Endometrial microvascular endothelial cells (primary cell): ENCODE results near the gene YWHAB. TPM values are rescaled to one million over a fixed set of nuclear protein-coding genes. Genes with fewer than 3 reads are reported as not detected.
"Not testable (repeated sequence)": the region's sequence is repeated elsewhere in the genome, so short reads cannot be mapped to it uniquely, and the experiment has no call there.

ENCODE experiments used
- in situ Hi-C: cut with HindIII; loops from 2 replicates; pipeline ENCODE4 v1.10.0; 2017; ENCODE audit warnings: low sequenced_read_pairs, low pct_unique_long_range_greater_than_20kb; ENCODE audit errors: inconsistent ontology term
- total RNA-seq: library from RNA; depleted of rRNA; stranded (reverse); fragments of >200 nt; gene quantifications from one replicate; pipeline ENCODE4 v1.2.3, GENCODE V29; 2015; ENCODE audit errors: inconsistent ontology term

YWHAB gene
- total RNA-seq, 1 donor from 2014 or later = 187 TPM

GRCh38 chr20:44863365-44864084 lies 22.0 kb upstream of the YWHAB start:
- in situ Hi-C loops = not testable (repeated sequence)

DNA sequence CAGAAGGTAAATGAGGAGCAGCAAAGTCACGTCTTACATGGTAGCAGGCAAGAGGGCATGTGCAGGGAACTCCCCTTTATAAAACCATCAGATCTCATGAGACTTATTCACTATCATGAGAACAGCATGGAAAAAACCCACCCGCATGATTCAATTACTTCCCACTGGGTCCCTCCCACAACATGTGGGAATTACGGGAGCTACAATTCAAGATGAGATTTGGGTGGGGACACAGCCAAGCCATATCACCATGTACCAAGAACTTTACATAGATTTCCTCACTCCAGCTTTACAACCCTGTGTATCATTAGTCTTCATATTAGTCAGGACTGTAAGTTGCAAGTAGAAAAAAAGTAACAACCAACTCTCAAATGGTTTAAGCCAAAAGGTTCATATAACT lies 21.0 kb upstream of the YWHAB start:
- in situ Hi-C loops = not testable (repeated sequence)

DNA sequence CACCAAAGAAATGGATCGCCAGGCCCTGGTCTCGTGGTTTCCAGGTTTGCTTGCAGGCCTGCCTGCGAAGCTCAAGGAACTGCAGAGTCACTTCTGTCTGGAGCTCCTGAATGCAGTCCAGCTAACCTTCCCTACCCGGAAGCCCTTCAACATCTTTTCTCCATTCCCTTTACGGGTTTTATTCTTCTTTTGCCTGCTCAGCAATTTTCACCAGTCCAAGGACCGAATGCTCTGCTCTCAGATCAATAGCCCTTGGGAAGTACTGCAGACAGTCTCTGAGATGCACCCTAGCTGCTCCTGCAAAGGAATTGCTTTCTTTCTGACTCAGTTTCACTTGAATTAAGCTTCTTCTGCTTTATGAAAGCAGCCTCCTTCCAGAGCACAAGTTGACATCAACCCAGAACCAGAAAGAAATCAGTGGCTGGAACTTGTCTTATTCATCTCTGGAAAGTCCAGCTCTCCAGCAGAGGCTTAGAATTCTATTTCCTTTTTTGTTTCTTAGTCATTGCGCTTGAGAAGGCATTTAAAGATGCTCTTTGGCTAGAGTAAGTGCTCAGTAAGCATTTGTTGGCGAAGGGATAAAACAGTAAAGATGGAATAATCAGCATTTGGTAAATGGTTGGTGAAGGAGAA lies 18.7 kb upstream of the YWHAB start:
- in situ Hi-C loops = no loop called here

GRCh38 chr20:44869471-44869870 lies 16.0 kb upstream of the YWHAB start:
- in situ Hi-C loops = no loop called here

DNA sequence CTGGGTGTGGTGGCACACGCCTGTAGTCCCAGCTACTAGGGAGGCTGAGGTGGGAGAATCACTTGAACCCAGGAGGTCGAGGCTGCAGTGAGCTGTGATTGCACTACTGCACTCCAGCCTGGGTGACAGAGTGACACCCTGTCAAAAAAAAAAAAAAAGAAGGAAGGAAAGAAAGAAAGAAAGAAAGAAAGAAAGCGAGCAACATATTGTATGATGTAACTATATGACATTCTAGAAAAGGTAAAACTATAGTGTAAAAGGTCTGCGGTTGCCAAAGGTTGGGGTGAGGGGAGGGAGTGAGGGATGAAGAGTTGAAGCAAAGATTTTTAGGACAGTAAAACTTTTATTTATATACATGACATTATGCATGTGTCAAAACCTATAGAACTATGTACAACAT lies 3.1 kb upstream of the YWHAB start:
- in situ Hi-C loops = not testable (repeated sequence)

DNA sequence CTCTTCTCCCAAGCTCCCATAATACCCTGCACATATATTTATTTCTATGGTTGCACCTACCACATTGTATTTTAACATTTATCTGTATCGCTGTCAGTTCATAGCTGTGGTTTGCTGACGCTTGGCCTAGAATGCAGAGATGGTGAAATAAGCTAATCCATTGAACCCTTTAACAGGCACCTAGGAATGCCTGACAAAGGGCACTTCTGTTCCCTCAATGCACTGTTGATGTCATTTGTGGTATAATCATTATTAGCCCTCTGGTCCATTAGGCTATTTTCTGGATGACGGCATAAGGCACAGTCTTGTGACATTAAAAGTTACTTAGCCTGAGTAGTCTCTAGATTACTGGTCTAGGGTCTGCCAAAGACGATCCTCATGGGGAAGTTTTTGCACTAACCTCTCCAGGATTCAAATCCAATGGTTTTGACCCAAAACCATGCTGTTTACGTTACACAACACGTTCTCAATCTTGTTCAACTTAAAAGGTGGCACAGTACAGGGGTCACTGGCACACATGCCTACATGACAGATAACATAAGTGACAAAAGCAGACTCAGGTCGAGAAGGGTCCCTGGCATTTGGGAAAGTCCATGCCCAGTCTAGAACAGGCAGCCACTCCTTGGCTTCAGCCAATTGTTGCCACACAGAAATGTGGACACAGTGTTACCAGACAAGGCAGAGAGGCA lies 2.1 kb upstream of the YWHAB start:
- in situ Hi-C loops = no loop called here

GRCh38 chr20:44884907-44885391 lies 556 bp upstream of the YWHAB start:
- in situ Hi-C loops = no loop called here

DNA sequence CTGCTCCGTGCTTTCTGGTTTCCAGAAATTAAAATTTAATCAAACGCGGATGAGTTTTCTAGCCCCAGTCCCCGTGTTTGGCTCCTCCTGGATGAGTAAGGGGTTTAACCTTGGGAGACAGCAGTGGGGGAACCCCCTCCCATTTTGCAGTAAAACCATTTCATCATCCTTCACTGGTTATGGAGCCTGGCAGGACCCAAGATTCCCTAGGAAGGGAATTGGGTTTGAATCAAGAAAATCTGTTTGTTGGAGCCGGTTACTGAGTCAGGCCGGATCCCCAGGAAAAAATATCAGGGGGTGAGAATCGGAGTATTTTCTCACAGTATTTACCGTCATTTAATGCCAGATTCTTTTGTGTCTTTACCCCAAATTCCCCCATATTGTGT lies 754 bp downstream of the YWHAB start:
- in situ Hi-C loops = no loop called here

DNA sequence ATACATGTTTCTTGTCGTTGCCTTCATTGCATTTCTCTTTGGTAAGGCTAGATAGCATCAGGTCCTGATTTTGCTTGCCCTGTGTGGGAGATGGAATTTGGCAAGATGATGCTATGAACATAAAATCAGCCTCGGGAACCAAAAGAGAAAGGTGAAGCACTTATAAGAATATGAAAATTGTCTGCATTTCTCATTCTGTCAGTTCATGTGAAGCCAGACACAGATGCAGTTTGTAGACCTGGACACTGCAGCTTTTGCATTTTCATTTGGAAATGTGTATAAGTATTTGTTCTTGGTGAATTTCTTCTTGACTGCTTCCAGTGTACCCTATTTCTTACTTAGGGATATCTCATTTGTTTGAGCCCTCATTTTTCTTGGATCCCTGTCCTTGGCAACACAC lies 1.3 kb downstream of the YWHAB start:
- in situ Hi-C loops = no loop called here

DNA sequence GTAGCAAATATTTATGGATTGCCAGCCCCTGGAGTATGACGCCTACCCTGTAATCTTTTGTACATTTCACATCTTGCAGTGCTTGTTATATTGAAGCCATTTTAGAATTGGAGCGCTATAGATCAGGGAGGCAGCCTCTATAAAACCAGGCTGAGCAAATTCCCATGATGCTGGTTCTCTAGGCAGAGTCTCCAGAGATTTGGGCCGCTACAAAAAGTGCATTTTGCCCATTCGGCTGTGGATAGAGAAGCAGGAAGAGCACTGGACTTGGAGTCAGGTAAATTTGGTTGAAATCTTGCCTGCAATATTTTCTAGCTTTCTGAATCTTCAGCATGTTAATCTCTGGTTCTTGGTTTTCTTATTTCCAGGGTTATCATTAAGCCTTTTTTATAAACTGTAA lies 2.0 kb downstream of the YWHAB start:
- in situ Hi-C loops = no loop called here

DNA sequence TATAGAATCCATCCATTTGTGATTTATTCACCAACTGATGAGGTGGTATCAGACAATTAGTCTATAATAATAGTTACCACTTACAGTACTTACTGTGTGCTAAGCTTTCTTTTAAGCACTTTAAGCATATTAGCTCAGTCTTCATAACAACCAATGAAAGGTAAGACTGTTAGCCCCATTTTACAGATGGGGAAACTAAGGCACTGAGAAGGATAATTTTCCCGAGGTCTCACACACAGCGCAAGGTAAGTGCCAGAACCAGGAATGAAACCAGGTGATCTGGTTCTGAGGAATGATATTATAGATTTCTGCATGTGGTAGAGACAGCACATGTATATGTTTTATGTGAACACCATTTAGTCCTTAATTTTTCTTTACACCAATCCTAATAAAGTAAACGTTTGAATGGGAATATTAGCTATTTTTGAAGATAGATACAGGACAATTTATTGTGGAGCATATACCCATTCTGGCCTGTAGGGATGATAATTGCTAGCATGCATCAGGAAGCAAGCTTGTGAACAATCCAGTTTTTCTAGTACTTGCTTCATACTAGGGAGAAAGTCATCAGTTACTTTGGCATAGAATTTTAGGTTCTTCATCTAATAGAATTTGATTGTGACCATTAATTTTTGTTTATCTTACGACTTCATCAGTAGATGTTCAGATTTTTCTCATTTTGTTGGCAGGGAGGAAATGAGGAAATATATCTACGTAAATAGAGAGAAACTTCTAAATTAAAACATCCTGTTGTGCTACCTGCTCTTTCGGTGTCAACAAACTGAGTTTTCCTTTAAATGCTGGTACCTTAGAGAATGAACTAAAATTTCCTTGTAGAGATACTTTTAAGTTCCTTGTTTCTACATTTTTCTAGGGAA lies 3.0 kb downstream of the YWHAB start:
- in situ Hi-C loops = no loop called here

DNA sequence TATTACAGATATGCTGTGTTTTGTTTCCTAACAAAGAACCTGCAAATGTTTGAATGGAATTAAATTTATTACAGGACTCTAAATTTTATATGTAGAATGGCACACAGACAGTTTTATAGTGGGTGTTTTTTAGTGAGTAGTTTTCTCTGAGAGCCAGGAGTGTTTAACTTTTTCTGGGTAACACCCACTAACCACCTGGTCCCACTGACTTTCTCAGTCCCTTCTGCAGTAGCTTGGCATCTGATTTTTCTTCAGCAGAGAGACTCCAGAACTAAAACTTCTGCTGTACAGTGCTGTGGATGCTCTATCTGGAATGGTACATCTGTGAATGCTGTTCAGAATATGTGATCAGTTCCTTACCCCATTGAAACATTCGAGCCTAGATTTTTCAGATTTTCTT lies 6.3 kb downstream of the YWHAB start:
- in situ Hi-C loops = no loop called here

DNA sequence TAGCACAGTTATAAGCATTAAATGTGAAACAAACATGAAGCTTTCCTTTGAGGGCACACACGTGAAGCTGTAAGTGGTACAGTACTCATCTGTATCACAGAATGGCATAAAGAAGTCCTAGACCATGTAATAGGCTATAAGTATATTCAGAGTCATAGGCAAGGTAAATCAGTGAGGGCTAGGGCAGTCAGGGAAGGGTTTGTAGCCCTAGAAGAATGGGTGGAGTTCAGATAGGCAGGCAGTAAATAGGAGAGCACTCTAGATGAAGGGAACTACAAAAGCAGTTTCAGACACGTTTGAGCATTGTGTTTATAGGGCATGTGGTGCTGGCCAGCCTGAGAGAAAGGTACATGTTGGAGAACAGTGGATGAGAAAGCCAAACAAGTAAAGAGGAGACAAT lies 9.5 kb downstream of the YWHAB start:
- in situ Hi-C loops = no loop called here

DNA sequence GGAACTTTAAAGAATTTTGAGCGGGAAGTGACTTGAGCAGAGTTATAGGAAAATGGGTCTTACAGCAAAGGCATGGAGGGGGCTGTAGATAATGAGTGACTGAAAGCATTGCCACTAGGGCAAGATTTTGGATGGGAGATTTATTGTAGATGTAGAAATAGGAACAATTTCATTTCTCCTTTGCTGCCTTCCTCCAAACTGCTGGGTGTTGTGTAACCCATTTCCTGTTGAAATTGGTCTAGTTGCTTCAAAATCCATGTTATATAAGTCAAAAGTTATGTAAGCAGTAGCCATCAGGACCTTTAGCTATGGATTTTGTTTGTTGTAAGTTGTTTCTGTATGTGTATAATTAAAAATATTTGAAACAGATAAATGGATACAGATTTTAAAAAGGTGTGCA lies 11.1 kb downstream of the YWHAB start:
- in situ Hi-C loops = no loop called here

GRCh38 chr20:44897133-44897532 lies 11.6 kb downstream of the YWHAB start:
- in situ Hi-C loops = no loop called here

DNA sequence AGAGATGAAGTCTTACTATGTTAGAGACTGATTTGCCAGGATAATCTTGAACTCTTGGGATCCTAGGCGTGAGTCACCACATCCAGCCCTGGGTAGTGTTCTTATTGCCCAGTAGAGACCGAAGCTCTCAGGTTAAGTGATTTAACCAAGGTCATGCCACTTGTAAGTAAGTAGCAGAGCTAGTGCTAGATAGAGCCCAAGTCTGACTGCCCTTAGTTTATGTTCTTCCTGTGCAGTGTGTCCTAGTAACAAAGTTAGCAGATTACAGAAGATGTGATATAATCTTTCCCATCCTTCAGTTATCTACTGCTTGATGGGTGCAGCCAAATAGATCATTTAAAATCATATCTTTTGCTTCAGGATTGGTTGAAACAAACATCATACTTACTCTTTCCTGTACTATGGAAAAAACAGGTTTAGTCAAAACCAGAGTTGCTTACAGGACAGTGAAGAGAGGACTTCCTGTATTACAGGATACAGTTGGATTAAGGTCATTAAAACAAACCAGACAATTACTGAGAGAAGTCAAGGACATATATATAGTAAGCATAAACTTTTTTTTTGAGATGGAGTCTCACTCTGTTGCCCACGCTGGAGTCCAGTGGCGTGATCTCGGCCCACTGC lies 14.8 kb downstream of the YWHAB start:
- in situ Hi-C loops = no loop called here

- in situ Hi-C loops = no loop called here
These were observed 16.5 kb downstream of the YWHAB start for GRCh38 chr20:44901974-44902373.

- in situ Hi-C loops = no loop called here
These were observed 18.9 kb downstream of the YWHAB start for GRCh38 chr20:44904377-44904776.
